ENCODE measurements around the gene CRYZL1.

CRYZL1 gene

GRCh38 chr21:33661146-33661545 is 19.6 kb upstream of the CRYZL1 start:
- DNase-seq, result no peak

GRCh38 chr21:33660406-33660805 is 18.9 kb upstream of the CRYZL1 start:
- DNase-seq, result no peak

- DNase-seq, result no peak
Observed at GRCh38 chr21:33659568-33659949, 18.0 kb upstream of the CRYZL1 start.

GRCh38 chr21:33658919-33659567 is 17.5 kb upstream of the CRYZL1 start:
- DNase-seq, result no peak

- DNase-seq, result no peak
Observed at GRCh38 chr21:33657124-33657820, 15.7 kb upstream of the CRYZL1 start.

GRCh38 chr21:33655588-33656221 is 14.2 kb upstream of the CRYZL1 start:
- peak; percentile 86 for DNase-seq

- no peak for DNase-seq
Observed at GRCh38 chr21:33654412-33654811, 12.9 kb upstream of the CRYZL1 start.

GRCh38 chr21:33651965-33652680 is 10.6 kb upstream of the CRYZL1 start:
- DNase-seq, result no peak

- no peak for DNase-seq
Observed at GRCh38 chr21:33650929-33651509, 9.5 kb upstream of the CRYZL1 start.

GRCh38 chr21:33650230-33650629 is 8.7 kb upstream of the CRYZL1 start:
- no peak for DNase-seq

GRCh38 chr21:33648555-33648954 is 7.0 kb upstream of the CRYZL1 start:
- no peak for DNase-seq

- DNase-seq, result no peak
Observed at GRCh38 chr21:33647587-33647986, 6.0 kb upstream of the CRYZL1 start.

- DNase-seq, result no peak
Observed at GRCh38 chr21:33645730-33646129, 4.2 kb upstream of the CRYZL1 start.

- peak; percentile 40 for DNase-seq
Observed at GRCh38 chr21:33644383-33645074, 3.0 kb upstream of the CRYZL1 start.

- peak; percentile 18 for DNase-seq
Observed at GRCh38 chr21:33643658-33644311, 2.2 kb upstream of the CRYZL1 start.

GRCh38 chr21:33642896-33643657 is 1.5 kb upstream of the CRYZL1 start:
- peak; percentile 30 for DNase-seq

GRCh38 chr21:33642027-33642895 is 720 bp upstream of the CRYZL1 start, which contains the start of gene ITSN1:
Gene ITSN1, plus strand, starts transcription at chr21:33642501. Its CDS starts 76,328 bp downstream, at chr21:33718829.
- DNase-seq, result peak; percentile 100

GRCh38 chr21:33640697-33641351 is 717 bp downstream of the CRYZL1 start:
- no peak for DNase-seq

GRCh38 chr21:33634254-33634653 is 7.3 kb downstream of the CRYZL1 start:
- DNase-seq, result no peak

All from fibroblast of skin of back (primary cell).